Left renal pelvis (tissue), 4 donors: ENCODE measurements around the gene TPRN. TPM values are rescaled to one million over a fixed set of nuclear protein-coding genes. Genes with fewer than 3 reads are reported as not detected.

Experiments
- DNase-seq, 4 donors: peaks; one replicate each; pipeline ENCODE4 v3.0.0-alpha.2; 2013; ENCODE audit warnings: low read depth in 4 of 4, low spot score in 3 of 4
- polyA plus RNA-seq, 4 donors: library from polyadenylated mRNA; unstranded; fragments of 120-200 nt; gene quantifications; one replicate each; pipeline ENCODE4 v1.2.1, GENCODE V29; 2013; ENCODE audit not compliant: insufficient read length in 4 of 4

The TPRN gene
- polyA plus RNA-seq, 4 donors = 8.3 to 19.6 (median 11.5) TPM

DNA sequence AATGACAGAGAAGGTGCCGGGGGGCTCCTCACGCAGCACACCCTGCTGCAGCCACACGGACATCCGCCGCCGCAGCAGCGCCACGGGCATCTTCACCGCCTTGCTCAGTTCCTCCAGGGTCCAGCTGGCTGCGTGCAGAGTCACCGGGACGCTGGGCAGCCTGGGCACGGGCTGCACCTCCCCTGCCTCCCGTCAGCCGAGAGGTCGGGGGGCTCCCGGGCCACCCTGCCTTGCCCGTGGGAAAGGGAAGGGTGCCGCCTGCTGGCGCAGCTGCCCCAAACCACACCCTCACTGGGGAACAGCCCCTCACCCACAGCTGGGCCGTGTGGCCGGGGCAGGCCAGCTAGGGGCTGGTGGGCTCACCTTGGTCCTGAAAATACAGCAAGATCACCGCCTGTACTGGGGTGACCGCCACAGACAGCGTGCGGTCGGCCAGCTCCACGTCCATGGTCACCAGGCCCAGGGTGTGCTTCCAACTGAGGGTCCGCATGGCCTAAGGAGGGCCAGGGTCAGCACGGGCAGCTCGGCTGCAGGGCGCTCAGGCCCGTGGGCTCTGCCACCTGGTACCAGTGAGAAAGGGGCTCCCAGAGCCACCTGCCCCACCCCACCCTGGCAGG lies 25.1 kb downstream of the TPRN start:
- no peak for DNase-seq

DNA sequence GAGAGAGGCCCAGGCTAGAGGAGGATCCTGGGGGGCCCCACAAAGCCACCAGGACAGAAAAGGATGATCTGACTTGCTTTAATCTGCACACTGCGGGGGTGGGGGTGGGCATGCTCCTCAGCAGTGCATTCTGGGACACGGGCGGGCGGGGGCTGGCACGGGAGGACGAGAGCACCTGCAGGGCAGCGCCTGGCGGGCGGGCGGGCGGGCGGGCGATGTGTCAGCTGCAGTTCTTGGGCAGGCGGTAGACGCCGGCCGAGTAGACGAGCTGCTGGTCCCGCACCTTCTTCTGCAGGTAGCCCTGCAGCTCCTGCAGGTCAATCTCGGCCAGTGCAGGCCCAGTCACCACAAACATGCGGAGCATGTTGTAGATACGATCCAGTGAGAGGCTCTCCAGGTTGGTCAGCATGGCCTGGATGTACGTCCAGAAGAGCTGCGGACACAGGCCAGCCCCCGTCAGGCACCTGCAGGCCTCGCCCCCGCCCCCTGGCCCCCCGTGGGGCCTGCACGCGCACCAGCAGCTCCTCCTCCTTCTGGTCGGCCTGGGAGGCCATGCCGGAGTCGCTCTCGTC lies 25.7 kb downstream of the TPRN start:
- DNase-seq = no peak

DNA sequence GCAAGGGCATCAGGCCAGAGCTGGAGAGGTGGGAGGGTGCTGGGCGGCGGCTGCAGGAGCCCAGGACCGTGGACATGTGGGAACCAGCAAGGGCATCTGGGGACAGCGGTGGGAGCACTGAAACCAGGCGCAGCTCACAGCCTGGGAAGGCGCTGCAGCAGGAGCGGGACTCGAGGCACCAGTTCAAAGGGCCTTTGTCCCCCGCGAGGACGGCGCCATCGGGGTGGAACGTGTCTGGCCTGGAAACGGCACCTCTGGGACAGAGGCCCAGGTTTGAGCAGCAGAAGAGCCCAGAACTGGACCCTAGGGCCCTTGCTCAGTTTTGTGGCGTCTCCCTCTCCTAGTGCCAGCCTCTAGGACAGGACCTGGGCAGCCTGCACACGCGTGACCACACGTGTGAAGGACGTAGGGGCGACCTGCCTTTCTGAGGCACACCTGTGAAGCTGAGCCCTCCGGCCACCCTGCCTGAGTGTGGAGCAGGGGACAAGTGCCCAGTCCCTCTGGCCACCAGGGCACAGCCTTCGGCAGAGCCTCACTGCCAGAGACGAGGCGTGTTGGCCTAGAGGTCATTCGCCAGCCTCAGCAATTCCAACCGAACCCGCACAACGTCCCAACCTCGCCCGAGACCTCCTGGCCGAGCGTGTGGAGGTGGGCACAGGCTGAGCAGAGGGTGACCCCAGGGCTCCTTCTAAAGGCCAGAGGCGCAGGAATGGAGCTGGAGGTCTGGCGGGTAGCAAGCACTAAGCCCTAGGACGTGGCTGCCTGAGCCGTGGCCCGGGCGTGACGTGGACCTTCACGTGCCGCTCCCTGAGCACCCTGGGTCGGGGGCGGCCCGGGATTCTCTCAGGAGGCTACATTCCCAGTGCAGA lies 26.5 kb downstream of the TPRN start:
- no peak for DNase-seq

DNA sequence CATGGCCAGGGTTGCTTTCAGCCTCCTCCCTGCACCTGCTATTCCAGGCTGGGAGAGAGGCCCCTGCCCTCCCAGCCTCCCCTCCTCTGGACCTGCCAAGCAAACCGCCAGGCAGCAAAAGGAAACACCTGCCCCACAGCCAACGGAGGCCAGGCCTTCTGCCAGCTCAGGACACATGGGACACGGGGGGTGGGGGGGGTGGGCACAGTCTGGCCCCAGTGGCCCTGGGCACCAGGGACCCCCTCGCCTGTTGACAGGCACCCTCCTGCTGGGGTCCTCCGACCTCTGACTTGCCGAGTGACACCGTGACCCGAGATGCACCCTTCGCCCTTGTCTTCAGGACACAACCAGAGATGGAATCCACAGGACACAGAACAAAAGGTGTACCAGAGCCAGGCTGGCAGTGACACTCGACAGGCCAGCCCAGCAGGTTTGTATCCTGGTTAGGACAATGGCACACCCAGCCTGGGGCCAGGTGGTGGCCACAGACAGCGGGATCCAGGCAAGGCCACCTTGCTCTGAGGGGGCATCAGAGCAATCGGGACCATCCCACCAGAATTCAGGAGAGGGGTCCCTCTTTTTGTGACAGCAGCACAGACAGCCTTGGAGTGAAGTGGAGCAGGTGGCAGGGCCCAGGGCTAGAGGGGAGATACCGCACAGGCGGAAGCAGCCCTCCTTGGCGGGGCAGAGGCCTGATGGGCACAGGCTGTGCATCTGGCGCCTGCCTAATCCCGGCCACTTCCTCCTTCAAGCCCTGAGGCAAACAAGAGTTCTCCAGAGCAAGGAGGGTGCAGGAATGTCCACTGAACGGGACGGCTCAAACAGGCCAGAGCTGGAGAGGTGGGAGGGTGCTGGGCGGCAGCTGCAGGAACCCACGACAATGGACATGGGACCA lies 27.4 kb downstream of the TPRN start:
- DNase-seq = no peak

DNA sequence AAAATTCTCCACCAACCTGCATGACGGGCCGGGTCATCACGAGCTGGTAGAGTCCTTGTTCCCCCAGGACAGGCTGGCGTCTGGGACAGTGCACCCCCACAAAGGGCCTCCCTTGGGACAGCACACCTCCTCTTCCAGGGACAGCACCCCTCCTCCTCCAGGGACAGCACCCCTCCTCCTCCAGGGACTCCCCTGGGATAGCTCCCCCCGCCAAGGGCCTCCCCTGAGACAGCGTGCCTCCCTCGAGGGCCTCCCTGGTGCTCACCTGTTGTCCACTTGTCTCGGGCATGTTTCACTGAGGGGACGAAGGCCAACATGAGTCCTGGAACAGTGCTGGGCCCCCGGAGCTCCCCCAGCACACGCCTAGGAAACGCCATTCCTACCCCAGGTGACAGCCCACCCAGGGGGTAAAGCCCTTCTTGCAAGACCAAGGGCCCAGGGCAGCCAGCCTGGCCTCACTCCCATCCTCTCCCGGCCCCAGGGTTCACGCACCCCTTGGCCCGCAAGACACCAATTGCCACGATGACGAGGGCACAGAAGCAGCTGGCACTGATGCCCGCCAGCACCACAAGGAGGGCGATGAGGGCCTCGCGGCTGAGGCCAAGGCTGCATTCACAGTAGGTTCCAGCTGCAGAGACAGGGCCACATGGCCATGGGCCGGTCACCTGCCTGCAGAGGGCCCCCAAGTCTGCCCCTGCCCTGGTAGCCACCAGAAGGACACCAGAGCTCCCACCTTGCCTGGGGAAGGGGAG lies 29.2 kb downstream of the TPRN start:
- DNase-seq = no peak

DNA sequence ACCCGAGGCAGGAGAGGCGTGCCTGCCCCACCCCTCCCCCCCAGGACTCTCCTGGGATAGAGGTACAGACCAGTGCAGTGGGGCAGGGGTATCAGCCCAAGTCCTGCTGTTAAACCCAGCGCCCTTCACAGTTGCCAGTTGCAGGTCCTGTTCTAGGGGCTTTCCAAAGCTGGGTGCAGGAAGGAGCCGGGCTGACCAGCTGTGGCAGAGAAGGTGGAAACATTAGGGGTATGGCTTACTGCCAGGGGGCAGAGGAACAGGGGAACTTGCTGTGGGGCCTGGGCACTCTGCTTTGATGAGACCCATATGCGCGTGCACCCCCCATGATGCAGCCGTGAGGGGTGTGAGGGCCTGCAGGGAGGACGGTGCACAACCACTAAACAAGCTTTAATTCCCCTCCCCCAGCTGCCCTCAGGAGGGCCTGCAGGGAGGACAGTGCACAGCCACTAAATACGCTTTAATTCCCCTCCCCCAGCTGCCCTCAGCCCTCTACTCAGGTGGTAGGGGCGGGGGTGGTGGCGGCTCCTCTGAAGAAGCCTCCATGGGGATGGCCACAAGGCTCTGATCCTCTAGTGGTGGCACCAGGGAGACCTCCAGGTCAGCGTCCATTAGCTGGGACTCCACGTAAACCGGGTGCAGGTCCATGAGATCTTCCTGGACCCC lies 29.9 kb downstream of the TPRN start:
- DNase-seq = no peak

DNA sequence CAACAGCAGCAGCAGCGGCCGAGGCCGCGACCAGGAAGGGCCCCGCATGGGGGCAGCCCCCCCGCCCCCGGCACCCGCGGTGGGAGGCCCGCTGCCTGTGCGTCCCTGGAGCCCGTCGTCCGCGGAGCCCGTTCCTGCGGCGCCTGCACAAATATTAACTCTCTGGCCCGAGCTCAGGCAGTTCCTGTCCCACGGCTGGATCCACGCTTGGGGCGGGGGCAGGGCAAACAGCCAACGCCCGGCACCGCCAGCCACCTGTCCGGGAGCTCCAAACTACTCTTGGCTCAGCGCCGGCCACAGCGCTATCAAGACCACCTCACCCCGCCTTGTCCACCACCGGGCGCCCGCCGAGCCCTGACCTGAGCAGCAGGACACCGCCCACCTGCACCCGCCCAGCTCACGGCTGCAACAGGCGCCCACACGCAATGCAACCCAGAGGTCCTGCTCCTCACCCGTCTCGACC lies 30.6 kb downstream of the TPRN start, which contains the start of gene LRRC26:
LRRC26 (minus strand) TSS at position 156 of the 463 bp plus-strand sequence; CDS start at position 48, 108 bp downstream.
- no peak for DNase-seq

DNA sequence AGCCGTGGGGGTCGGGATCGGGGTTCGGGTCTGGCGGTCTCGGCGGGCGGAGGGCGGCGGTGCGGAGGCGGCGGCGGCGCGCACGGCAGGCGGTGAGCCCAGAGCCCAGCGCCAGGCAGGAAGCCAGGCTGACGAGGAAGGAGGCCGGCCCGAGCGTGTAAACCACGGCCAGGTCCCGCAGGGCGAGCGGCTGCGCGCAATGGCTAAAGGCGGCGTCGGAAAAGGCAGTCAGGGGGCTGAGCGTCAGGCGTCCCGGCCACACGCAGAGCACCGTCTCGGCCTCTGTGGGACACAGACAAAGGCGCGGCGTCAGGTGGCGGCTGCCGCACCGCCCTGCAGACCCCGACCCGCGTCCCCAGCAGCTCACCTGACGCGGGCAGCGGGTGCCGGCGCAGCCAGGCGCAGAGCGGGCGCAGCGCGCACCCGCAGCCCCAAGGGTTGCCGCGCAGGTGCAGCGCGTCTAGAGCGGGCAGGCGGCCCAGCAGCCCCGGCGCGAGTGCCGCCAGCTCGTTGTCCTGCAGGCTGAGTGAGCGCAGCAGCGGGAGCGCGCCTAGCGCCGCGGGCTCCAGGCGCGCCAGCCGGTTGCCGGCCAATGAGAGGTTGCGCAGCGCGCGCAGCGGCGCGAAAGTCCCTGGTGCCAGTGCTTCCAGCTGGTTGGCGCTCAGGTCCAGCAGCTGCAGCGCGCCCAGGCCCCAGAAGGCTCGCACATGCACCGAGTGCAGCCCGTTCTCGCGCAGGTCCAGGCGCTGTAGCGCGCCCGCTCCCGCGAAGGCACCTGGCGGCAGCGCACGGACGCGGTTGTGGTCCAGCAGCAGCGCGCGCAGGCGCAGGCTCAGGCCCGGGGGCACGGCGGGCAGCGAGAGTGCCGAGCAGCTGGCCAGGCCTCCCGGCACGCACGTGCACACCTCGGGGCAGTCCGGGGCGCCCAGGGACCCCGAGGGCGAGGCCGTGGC lies 31.4 kb downstream of the TPRN start:
- DNase-seq = peak in 2 of 4 donors; percentile 19 to 24

DNA sequence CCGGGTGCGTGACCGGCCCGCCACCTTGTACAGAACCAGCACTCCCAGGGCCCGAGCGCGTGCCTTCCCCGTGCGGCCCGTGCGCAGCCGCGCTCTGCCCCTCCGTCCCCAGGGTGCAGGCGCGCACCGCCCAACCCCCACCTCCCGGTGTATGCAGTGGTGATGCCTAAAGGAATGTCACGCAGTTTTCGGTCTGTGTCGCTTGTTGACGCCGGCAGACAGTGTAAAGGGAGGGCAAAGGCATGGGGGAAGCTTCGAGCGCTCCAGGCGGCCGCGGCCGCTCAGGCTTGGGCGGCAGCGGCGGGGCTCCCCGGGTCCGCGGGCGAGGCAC lies 32.0 kb downstream of the TPRN start:
- DNase-seq = no peak

DNA sequence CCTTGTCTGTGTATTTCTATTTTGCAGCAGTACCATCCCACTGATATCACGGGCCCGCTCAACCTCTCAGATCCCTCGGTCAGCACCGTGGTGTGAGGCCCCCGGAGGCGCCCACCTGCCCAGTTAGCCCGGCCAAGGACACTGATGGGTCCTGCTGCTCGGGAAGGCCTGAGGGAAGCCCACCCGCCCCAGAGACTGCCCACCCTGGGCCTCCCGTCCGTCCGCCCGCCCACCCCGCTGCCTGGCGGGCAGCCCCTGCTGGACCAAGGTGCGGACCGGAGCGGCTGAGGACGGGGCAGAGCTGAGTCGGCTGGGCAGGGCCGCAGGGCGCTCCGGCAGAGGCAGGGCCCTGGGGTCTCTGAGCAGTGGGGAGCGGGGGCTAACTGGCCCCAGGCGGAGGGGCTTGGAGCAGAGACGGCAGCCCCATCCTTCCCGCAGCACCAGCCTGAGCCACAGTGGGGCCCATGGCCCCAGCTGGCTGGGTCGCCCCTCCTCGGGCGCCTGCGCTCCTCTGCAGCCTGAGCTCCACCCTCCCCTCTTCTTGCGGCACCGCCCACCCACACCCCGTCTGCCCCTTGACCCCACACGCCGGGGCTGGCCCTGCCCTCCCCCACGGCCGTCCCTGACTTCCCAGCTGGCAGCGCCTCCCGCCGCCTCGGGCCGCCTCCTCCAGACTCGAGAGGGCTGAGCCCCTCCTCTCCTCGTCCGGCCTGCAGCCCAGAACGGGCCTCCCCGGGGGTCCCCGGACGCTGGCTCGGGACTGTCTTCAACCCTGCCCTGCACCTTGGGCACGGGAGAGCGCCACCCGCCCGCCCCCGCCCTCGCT lies 32.6 kb downstream of the TPRN start:
- peak in 1 of 4 donors; percentile 20 for DNase-seq

DNA sequence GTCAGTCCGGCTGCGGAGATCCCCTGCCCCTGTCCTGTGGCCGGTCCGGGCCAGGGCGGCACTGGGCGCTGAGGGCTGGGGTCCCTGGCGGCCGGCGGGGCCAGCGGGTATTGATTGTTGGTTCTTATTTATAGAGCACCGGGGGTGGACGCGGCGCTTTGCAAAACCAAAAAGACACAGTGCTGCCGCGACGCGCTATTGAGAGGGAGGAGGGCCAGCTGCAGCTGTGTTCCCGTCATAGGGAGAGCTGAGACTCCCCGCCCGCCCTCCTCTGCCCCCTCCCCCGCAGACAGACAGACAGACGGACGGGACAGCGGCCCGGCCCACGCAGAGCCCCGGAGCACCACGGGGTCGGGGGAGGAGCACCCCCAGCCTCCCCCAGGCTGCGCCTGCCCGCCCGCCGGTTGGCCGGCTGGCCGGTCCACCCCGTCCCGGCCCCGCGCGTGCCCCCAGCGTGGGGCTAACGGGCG lies 33.2 kb downstream of the TPRN start:
- no peak for DNase-seq

DNA sequence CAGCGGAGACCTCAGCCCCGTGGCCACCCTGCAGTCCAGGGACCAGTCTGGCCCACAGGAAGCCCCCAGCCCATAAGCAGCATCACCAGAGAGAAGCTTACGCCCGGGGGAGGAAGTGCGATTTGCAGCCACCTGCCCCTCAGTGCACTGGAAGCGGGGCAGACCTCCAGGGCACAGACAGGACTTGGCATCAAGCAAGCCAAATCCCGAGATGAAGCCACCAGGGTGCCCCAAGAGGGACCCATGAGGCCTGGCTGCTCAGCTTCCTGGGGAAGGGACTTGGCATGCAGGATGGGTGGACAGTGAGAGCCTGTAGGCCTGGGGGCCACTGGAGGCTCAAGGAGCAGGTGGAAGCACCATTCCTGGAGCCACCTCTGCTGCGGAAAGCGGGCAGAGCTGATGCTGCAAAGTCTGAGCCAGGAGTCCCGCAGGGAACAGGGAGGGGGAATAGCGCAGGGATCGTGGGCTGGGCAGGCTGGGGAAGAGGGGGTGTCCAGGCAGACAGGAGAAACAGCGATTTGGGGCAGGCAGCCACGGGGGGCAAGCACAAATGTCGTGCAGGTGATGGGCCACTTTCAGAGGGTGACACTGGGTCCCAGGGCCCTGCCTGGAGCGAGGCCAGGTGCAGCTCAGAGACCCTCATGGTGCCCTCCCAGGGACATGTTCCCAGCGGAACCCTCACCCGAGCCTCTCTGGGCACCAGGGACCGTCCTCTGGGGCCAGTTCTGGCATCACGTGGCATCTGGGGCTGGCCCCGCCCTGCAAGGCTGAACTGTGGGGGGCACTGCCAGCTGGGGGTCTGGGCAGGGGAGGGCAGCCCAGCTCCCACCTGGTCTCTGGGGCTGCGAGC lies 33.9 kb downstream of the TPRN start:
- DNase-seq = no peak

DNA sequence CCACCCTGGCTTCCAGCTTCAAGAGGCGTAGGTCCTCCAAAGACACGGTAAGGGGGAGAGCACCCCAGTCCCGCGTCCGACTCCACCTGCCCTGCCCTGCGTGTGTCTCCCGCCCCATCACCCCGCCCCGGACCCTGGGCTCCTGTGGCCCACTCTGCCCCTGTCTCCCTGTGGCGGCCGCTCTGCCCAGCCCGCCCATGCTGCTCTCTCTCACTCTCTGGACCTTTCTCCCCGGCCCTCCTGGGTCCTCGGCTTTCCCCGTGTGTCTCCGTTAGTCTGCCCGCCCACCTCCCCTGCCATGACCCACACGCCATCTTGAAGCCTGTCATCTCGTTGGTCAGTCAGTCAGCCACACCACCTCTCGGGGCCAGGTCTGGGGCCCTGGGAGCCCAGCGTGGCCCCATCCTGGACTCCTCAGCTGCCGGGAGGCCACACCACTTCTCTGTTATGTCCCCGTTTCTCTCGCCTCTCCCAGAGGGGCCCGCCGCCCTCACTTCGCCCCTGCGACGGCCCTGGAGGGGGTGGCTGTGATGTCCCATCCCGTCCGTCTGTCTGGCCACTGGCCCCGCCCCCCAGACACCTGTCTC lies 35.2 kb downstream of the TPRN start:
- DNase-seq = no peak

DNA sequence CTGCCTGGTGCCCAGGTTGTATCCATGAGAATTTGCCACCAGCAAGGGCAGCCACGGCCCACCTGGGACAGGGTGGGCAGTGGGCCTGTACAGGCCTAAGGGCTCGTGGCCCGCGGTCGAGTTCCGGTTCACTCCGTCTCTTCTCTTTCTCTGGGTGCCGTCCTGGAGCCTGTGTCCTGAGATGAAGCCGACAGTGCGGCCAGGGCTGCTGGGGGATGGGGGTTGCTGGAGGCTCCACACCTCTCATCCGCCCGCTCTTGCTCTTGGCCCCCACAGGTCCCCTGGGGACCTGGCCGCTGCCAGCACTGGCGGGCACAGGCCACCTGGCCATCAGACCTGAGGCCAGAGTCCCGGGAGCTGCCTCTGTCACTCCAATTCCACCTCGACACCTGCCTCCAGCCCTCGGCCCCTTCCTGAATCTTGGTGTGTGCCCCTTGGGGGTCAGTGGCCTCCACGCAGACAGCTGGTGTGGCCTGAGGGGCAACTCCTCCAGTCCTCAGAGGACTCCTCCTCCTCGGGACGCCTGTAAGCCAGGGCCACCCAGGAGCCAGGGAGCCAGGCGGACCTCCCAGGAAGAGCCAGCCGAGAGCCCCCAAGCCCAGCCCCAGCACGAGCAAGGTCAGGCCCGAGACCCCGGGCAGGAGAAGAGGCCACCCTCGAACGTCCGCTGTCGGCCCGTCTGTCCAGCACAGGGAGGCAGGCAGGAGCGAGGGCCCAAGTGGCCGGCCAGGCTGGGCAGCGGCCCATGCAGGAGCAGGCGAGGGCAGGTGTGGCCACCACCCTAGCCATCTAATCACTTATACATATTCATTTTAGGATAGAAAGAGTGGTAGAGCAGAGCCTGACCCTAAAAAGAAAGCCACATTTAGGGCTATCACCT lies 35.9 kb downstream of the TPRN start:
- DNase-seq = no peak

DNA sequence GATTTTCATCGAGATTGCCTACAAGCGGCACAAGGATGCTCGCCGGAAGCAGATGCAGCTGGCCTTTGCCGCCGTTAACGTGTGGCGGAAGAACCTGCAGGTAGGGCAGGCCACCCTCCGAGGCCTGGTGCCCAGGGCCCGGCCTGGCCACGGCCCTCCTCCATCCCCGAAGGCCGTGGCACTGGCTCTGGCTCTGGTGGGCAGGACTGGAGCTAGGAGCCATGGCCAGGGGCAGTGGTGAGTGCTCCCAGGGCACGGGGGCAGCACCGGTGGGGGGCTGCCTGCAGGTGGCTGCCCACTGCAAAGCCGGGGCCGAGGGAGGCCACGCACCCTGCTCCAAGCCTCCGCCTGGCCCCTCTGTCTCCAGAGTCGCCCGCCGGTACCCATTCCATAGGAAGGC lies 36.7 kb downstream of the TPRN start:
- DNase-seq = no peak
